Endometrial microvascular endothelial cells (primary cell): ENCODE measurements around the gene GNAI3. TPM values are rescaled to one million over a fixed set of nuclear protein-coding genes. Genes with fewer than 3 reads are reported as not detected.

Experiments
- in situ Hi-C: cut with HindIII; loops from 2 replicates; pipeline ENCODE4 v1.10.0; 2017; ENCODE audit warnings: low sequenced_read_pairs, low pct_unique_long_range_greater_than_20kb; ENCODE audit errors: inconsistent ontology term
- total RNA-seq: library from RNA; depleted of rRNA; stranded (reverse); fragments of >200 nt; gene quantifications from one replicate; pipeline ENCODE4 v1.2.3, GENCODE V29; 2015; ENCODE audit errors: inconsistent ontology term

Gene GNAI3
- total RNA-seq, 1 donor from 2014 or later = 15.3 TPM

- in situ Hi-C loops = no loop called here
Measured at GRCh38 chr1:109539676-109540075, 8.7 kb upstream of the GNAI3 start, which contains the start of gene GPR61. TSS of gene GPR61 (plus strand) at chr1:109539872. CDS start at chr1:109543023, 3,151 bp downstream.

- in situ Hi-C loops = no loop called here
Measured at GRCh38 chr1:109541102-109541501, 7.3 kb upstream of the GNAI3 start.

- in situ Hi-C loops = no loop called here
Measured at GRCh38 chr1:109542657-109543056, 5.8 kb upstream of the GNAI3 start.

- in situ Hi-C loops = no loop called here
Measured at GRCh38 chr1:109543283-109543987, 5.0 kb upstream of the GNAI3 start.

- in situ Hi-C loops = no loop called here
Measured at GRCh38 chr1:109543988-109544735, 4.3 kb upstream of the GNAI3 start.

- in situ Hi-C loops = no loop called here
Measured at GRCh38 chr1:109546311-109547109, 1.9 kb upstream of the GNAI3 start.

- in situ Hi-C loops = no loop called here
Measured at GRCh38 chr1:109547463-109548320, 723 bp upstream of the GNAI3 start.

- in situ Hi-C loops = no loop called here
Measured at GRCh38 chr1:109556563-109556962, 8.1 kb downstream of the GNAI3 start.

GRCh38 chr1:109557520-109557919 is 9.1 kb downstream of the GNAI3 start:
- in situ Hi-C loops = no loop called here

- in situ Hi-C loops = no loop called here
Measured at GRCh38 chr1:109559995-109560394, 11.6 kb downstream of the GNAI3 start.

GRCh38 chr1:109564194-109564878 is 15.9 kb downstream of the GNAI3 start:
- in situ Hi-C loops = no loop called here

GRCh38 chr1:109565241-109565640 is 16.8 kb downstream of the GNAI3 start:
- in situ Hi-C loops = no loop called here

- in situ Hi-C loops = no loop called here
Measured at GRCh38 chr1:109566982-109567381, 18.6 kb downstream of the GNAI3 start.

GRCh38 chr1:109567877-109568672 is 19.7 kb downstream of the GNAI3 start:
- in situ Hi-C loops = no loop called here

- in situ Hi-C loops = no loop called here
Measured at GRCh38 chr1:109569323-109569722, 20.9 kb downstream of the GNAI3 start.

- in situ Hi-C loops = no loop called here
Measured at GRCh38 chr1:109570414-109570813, 22.0 kb downstream of the GNAI3 start.

GRCh38 chr1:109573785-109574184 is 25.4 kb downstream of the GNAI3 start:
- in situ Hi-C loops = no loop called here
